Omental fat pad (tissue), 4 donors: ENCODE data around the gene IGSF21. TPM values are rescaled to one million over a fixed set of nuclear protein-coding genes. Genes with fewer than 3 reads are reported as not detected.

Source experiments
- ATAC-seq: fragments of 150-250 bp; one replicate; pipeline ENCODE4 v1.9.1; 2016; ENCODE audit warnings: mild to moderate bottlenecking, moderate library complexity; ENCODE audit not compliant: low FRiP score
- DNase-seq: peaks from one replicate; pipeline ENCODE4 v3.0.0-alpha.2; 2019; ENCODE audit warnings: low spot score
- CTCF ChIP-seq, 3 donors: fragments of 450-650 bp; IDR thresholded peaks; one replicate each; pipeline ENCODE4 v1.5.1; 2016 to 2017; ENCODE audit warnings: antibody characterized with exemption in 3 of 3, mild to moderate bottlenecking in 3 of 3, moderate library complexity in 2 of 3
- total RNA-seq, 4 donors: library from RNA; depleted of rRNA; stranded (reverse); fragments of >200 nt; gene quantifications; one replicate each; pipeline ENCODE4 v1.1.0, GENCODE V29; 2016

Gene IGSF21
- total RNA-seq, 4 donors from 2014 or later = 0.56 to 7.8 (median 7.4) TPM; not detected in 1

GRCh38 chr1:18240906-18241305 is 133.3 kb downstream of the IGSF21 start:
- TF ChIP-seq CTCF (IDR thresholded peaks at IDR 0.05) = no peak
- no peak for DNase-seq
- no peak for ATAC-seq

- ATAC-seq = no peak
- TF ChIP-seq CTCF (IDR thresholded peaks at IDR 0.05) = no peak
- DNase-seq = no peak
Measured at GRCh38 chr1:18241891-18242290, 134.3 kb downstream of the IGSF21 start.

- ATAC-seq = no peak
- no peak for TF ChIP-seq CTCF (IDR thresholded peaks at IDR 0.05)
- DNase-seq = no peak
Measured at GRCh38 chr1:18243503-18244175, 136.0 kb downstream of the IGSF21 start.

- TF ChIP-seq CTCF (IDR thresholded peaks at IDR 0.05) = no peak
- ATAC-seq (no peak), DNase-seq (no peak)
Measured at GRCh38 chr1:18244762-18245161, 137.2 kb downstream of the IGSF21 start.

GRCh38 chr1:18245647-18246046 is 138.0 kb downstream of the IGSF21 start:
- no peak for TF ChIP-seq CTCF (IDR thresholded peaks at IDR 0.05)
- no peak for ATAC-seq

GRCh38 chr1:18246543-18246942 is 138.9 kb downstream of the IGSF21 start:
- no peak for TF ChIP-seq CTCF (IDR thresholded peaks at IDR 0.05)
- ATAC-seq (no peak), DNase-seq (no peak)

More at GRCh38 chr1:18245647-18246046, 138.0 kb downstream of the IGSF21 start:
- no peak for DNase-seq

GRCh38 chr1:18247151-18247550 is 139.6 kb downstream of the IGSF21 start:
- ATAC-seq (no peak), DNase-seq (no peak)
- no peak for TF ChIP-seq CTCF (IDR thresholded peaks at IDR 0.05)
